Fibroblast of lung (primary cell): ENCODE data around the gene ST6GALNAC6.

Experiments used
- EZH2 ChIP-seq: IDR thresholded peaks from 2 replicates; pipeline ENCODE4 v1.5.1; 2012; ENCODE audit warnings: low read length, control low read depth, mild to moderate bottlenecking; ENCODE audit errors: missing control alignments
- TF ChIP-seq, protein P1 (sequence below), 2 donors: IDR thresholded peaks in 1 of 2; conservative IDR thresholded peaks in 1 of 2; 1 replicate in 1 of 2; 2 replicates in 1 of 2; pipeline ENCODE4 v1.5.1; 2011 to 2012; ENCODE audit warnings: low read length in 2 of 2, control low read depth in 1 of 2, inconsistent platforms in 1 of 2, low read depth in 1 of 2, mild to moderate bottlenecking in 1 of 2

DNA sequence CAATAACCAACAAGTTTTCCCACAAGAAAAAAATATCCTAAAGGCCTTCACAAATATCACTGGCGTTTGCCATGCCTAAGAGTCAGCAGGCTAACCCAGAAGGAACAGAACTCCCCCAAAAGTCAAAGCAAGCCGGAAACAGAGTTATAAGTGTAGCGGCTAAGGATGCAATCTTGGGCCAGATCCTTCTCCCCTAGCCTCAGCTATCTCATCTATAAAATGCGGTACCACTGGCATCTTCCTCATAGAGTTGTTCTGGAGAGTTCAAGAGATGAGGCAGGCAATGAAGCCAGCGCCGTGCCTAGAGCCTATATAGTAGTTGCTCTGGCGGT, 37.6 kb upstream of the ST6GALNAC6 start:
- TF ChIP-seq, protein P1, sequence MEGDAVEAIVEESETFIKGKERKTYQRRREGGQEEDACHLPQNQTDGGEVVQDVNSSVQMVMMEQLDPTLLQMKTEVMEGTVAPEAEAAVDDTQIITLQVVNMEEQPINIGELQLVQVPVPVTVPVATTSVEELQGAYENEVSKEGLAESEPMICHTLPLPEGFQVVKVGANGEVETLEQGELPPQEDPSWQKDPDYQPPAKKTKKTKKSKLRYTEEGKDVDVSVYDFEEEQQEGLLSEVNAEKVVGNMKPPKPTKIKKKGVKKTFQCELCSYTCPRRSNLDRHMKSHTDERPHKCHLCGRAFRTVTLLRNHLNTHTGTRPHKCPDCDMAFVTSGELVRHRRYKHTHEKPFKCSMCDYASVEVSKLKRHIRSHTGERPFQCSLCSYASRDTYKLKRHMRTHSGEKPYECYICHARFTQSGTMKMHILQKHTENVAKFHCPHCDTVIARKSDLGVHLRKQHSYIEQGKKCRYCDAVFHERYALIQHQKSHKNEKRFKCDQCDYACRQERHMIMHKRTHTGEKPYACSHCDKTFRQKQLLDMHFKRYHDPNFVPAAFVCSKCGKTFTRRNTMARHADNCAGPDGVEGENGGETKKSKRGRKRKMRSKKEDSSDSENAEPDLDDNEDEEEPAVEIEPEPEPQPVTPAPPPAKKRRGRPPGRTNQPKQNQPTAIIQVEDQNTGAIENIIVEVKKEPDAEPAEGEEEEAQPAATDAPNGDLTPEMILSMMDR (conservative IDR thresholded peaks at IDR 0.05 in 1 of 2, IDR thresholded peaks at IDR 0.05 in 1 of 2; ENCODE audit: low read depth in 1 of 2, low read length in 2 of 2): no peak
- TF ChIP-seq EZH2: no peak
